HG02970 (cell line): Measurements from ENCODE around the gene PLS3.

Experiments
- ATAC-seq: cut with Tn5 transposase; IDR thresholded peaks from one replicate; pipeline ENCODE4 v1.9.1; 2021; ENCODE audit warnings: mild to moderate bottlenecking, moderate library complexity, moderate number of reproducible peaks; ENCODE audit not compliant: unreplicated experiment, low FRiP score

The PLS3 gene

GRCh38 chrX:115565888-115566287, 4.9 kb downstream of the PLS3 start:
- no peak for ATAC-seq

GRCh38 chrX:115571712-115572111, 10.7 kb downstream of the PLS3 start:
- no peak for ATAC-seq

GRCh38 chrX:115573185-115573584, 12.2 kb downstream of the PLS3 start:
- no peak for ATAC-seq

GRCh38 chrX:115576676-115577075, 15.7 kb downstream of the PLS3 start:
- ATAC-seq = no peak

- ATAC-seq = no peak
Measured at GRCh38 chrX:115579327-115579726, 18.4 kb downstream of the PLS3 start.

GRCh38 chrX:115579786-115580294, 18.9 kb downstream of the PLS3 start:
- no peak for ATAC-seq

GRCh38 chrX:115581759-115582615, 21.0 kb downstream of the PLS3 start:
- no peak for ATAC-seq

GRCh38 chrX:115582616-115583495, 21.9 kb downstream of the PLS3 start:
- ATAC-seq = no peak

GRCh38 chrX:115583496-115584004, 22.6 kb downstream of the PLS3 start:
- ATAC-seq = no peak

GRCh38 chrX:115584696-115585095, 23.7 kb downstream of the PLS3 start:
- no peak for ATAC-seq

GRCh38 chrX:115588179-115588578, 27.2 kb downstream of the PLS3 start:
- ATAC-seq = no peak

GRCh38 chrX:115589419-115589818, 28.4 kb downstream of the PLS3 start:
- no peak for ATAC-seq

- ATAC-seq = no peak
Measured at GRCh38 chrX:115591420-115591819, 30.4 kb downstream of the PLS3 start.

- ATAC-seq = no peak
Measured at GRCh38 chrX:115591856-115592842, 31.2 kb downstream of the PLS3 start.

GRCh38 chrX:115592997-115593734, 32.2 kb downstream of the PLS3 start:
- no peak for ATAC-seq

- no peak for ATAC-seq
Measured at GRCh38 chrX:115595049-115595448, 34.1 kb downstream of the PLS3 start.

- ATAC-seq = no peak
Measured at GRCh38 chrX:115598556-115598955, 37.6 kb downstream of the PLS3 start.

- no peak for ATAC-seq
Measured at GRCh38 chrX:115602308-115602707, 41.3 kb downstream of the PLS3 start.

GRCh38 chrX:115602729-115603389, 41.9 kb downstream of the PLS3 start:
- ATAC-seq = no peak
